Immature natural killer cell (primary cell): ENCODE data around the gene TELO2. TPM values are rescaled to one million over a fixed set of nuclear protein-coding genes. Genes with fewer than 3 reads are reported as not detected.
A peak's percentile ranks its signal among the peaks of the same experiment; 100 is the strongest.
"Not testable (repeated sequence)": the region's sequence is repeated elsewhere in the genome, so short reads cannot be mapped to it uniquely, and the experiment has no call there.

Experiments
- DNase-seq, 3 donors: peaks; one replicate each; pipeline ENCODE4 v3.0.0; 2022; ENCODE audit warnings: mixed read lengths in 1 of 3
- H3K27ac Mint-ChIP-seq, 6 donors: one replicate each; pipeline ENCODE4 v1.8.0; 2020; ENCODE audit warnings: mixed read lengths in 6 of 6, mild to moderate bottlenecking in 5 of 6, inconsistent platforms in 4 of 6, moderate library complexity in 3 of 6
- H3K27me3 Mint-ChIP-seq, 3 donors: one replicate each; pipeline ENCODE4 v1.8.0; 2020 to 2021; ENCODE audit warnings: low read depth in 3 of 3, mild to moderate bottlenecking in 3 of 3, mixed read lengths in 3 of 3, moderate library complexity in 3 of 3, inconsistent platforms in 1 of 3
- H3K36me3 Mint-ChIP-seq, 3 donors: one replicate each; pipeline ENCODE4 v1.8.0; 2020; ENCODE audit warnings: mixed read lengths in 3 of 3, inconsistent platforms in 2 of 3, mild to moderate bottlenecking in 2 of 3
- H3K4me1 Mint-ChIP-seq, 2 donors: one replicate each; pipeline ENCODE4 v1.8.0; 2020; ENCODE audit warnings: inconsistent platforms in 2 of 2, mild to moderate bottlenecking in 2 of 2, mixed read lengths in 2 of 2, moderate library complexity in 1 of 2
- H3K4me3 Mint-ChIP-seq, 5 donors: one replicate each; pipeline ENCODE4 v1.8.0; 2020; ENCODE audit warnings: mild to moderate bottlenecking in 5 of 5, mixed read lengths in 5 of 5, inconsistent platforms in 3 of 5, moderate library complexity in 3 of 5
- H3K9me3 Mint-ChIP-seq, 6 donors: one replicate each; pipeline ENCODE4 v1.8.0; 2020; ENCODE audit warnings: mild to moderate bottlenecking in 6 of 6, mixed read lengths in 6 of 6, inconsistent platforms in 4 of 6, moderate library complexity in 3 of 6
- polyA plus RNA-seq, 3 donors: library from polyadenylated mRNA; unstranded; fragments of 300-500 nt; fragmentation: Illumina TruSeq; gene quantifications; one replicate each; pipeline ENCODE4 v1.2.3, GENCODE V29; 2021

Gene TELO2
- polyA plus RNA-seq, 3 donors from 2014 or later, result 12.0 to 16.4 (median 12.3) TPM

GRCh38 chr16:1464196-1464893 lies 28.8 kb upstream of the TELO2 start:
- no peaks in the 10 kb centered on the region for H3K9me3 Mint-ChIP-seq
- H3K27ac Mint-ChIP-seq, result no peak overlapping the region
- no peak overlapping the region for H3K4me3 Mint-ChIP-seq
- H3K4me1 Mint-ChIP-seq, result peaks cover 0 to 2% of the 10 kb centered on the region in 2 donors
- no peaks in the 10 kb centered on the region for H3K36me3 Mint-ChIP-seq
- H3K27me3 Mint-ChIP-seq, result no peaks in the 10 kb centered on the region
- no peak for DNase-seq

GRCh38 chr16:1464894-1465566 lies 28.1 kb upstream of the TELO2 start:
- Mint-ChIP-seq H3K9me3 (no peaks in the 10 kb centered on the region), H3K4me3 (no peak overlapping the region), H3K4me1 (peaks cover 6% of the 10 kb centered on the region in 2 donors), H3K36me3 (no peaks in the 10 kb centered on the region), H3K27ac (no peak overlapping the region), H3K27me3 (peaks cover 0 to 2% (median 2%) of the 10 kb centered on the region in 3 donors)
- DNase-seq, result no peak

- peaks cover 9 to 11% of the 10 kb centered on the region in 2 donors for H3K4me1 Mint-ChIP-seq
- no peaks in the 10 kb centered on the region for H3K9me3 Mint-ChIP-seq
- no peak overlapping the region for H3K4me3 Mint-ChIP-seq
- peaks cover 0 to 2% (median 2%) of the 10 kb centered on the region in 3 donors for H3K27me3 Mint-ChIP-seq
- no peaks in the 10 kb centered on the region for H3K36me3 Mint-ChIP-seq
- no peak for DNase-seq
- no peak overlapping the region for H3K27ac Mint-ChIP-seq
Measured at GRCh38 chr16:1465567-1465915, 27.6 kb upstream of the TELO2 start.

GRCh38 chr16:1466054-1466453 lies 27.1 kb upstream of the TELO2 start:
- Mint-ChIP-seq H3K4me3 (no peak overlapping the region), H3K36me3 (no peaks in the 10 kb centered on the region), H3K27ac (no peak overlapping the region), H3K9me3 (no peaks in the 10 kb centered on the region), H3K27me3 (peaks cover 0 to 5% (median 2%) of the 10 kb centered on the region in 3 donors), H3K4me1 (peaks cover 14 to 16% of the 10 kb centered on the region in 2 donors)
- DNase-seq, result no peak

GRCh38 chr16:1466968-1467521 lies 26.1 kb upstream of the TELO2 start:
- H3K27me3 Mint-ChIP-seq, result peaks cover 0 to 8% (median 2%) of the 10 kb centered on the region in 3 donors
- no peak for DNase-seq
- H3K9me3 Mint-ChIP-seq, result no peaks in the 10 kb centered on the region
- no peak overlapping the region for H3K4me3 Mint-ChIP-seq
- H3K36me3 Mint-ChIP-seq, result no peaks in the 10 kb centered on the region
- no peak overlapping the region for H3K27ac Mint-ChIP-seq
- peaks cover 22 to 26% of the 10 kb centered on the region in 2 donors for H3K4me1 Mint-ChIP-seq

- peaks cover 0 to 9% (median 2%) of the 10 kb centered on the region in 3 donors for H3K27me3 Mint-ChIP-seq
- no peaks in the 10 kb centered on the region for H3K36me3 Mint-ChIP-seq
- H3K4me3 Mint-ChIP-seq, result no peak overlapping the region
- H3K9me3 Mint-ChIP-seq, result no peaks in the 10 kb centered on the region
- peaks cover 31 to 39% of the 10 kb centered on the region in 2 donors for H3K4me1 Mint-ChIP-seq
- no peak for DNase-seq
- no peak overlapping the region for H3K27ac Mint-ChIP-seq
Measured at GRCh38 chr16:1468426-1468810, 24.7 kb upstream of the TELO2 start.

GRCh38 chr16:1469141-1469540 lies 24.0 kb upstream of the TELO2 start:
- not testable (repeated sequence) for H3K27ac Mint-ChIP-seq, H3K4me3 Mint-ChIP-seq

GRCh38 chr16:1469693-1470201 lies 23.4 kb upstream of the TELO2 start:
- peak overlapping the region in 3 of 5 donors; percentile 25 to 57 (median 44) for H3K4me3 Mint-ChIP-seq
- DNase-seq, result no peak
- no peaks in the 10 kb centered on the region for H3K9me3 Mint-ChIP-seq
- H3K27me3 Mint-ChIP-seq, result peaks cover 0 to 14% (median 2%) of the 10 kb centered on the region in 3 donors
- no peaks in the 10 kb centered on the region for H3K36me3 Mint-ChIP-seq
- H3K4me1 Mint-ChIP-seq, result peaks cover 36 to 44% of the 10 kb centered on the region in 2 donors
- H3K27ac Mint-ChIP-seq, result peak overlapping the region in 5 of 6 donors; percentile 37 to 60 (median 56)

More at GRCh38 chr16:1469141-1469540, 24.0 kb upstream of the TELO2 start:
- peaks cover 0 to 12% (median 2%) of the 10 kb centered on the region in 3 donors for H3K27me3 Mint-ChIP-seq
- peaks cover 34 to 42% of the 10 kb centered on the region in 2 donors for H3K4me1 Mint-ChIP-seq
- DNase-seq, H3K36me3 Mint-ChIP-seq, H3K9me3 Mint-ChIP-seq: not testable (repeated sequence)

GRCh38 chr16:1470481-1471251 lies 22.5 kb upstream of the TELO2 start:
- Mint-ChIP-seq H3K4me1 (peaks cover 40 to 49% of the 10 kb centered on the region in 2 donors), H3K4me3 (peak overlapping the region in 2 of 5 donors; percentile 12 to 38)

GRCh38 chr16:1471569-1472194 lies 21.5 kb upstream of the TELO2 start:
- DNase-seq, result no peak
- Mint-ChIP-seq H3K36me3 (no peaks in the 10 kb centered on the region), H3K9me3 (no peaks in the 10 kb centered on the region), H3K27ac (peak overlapping the region in 4 of 6 donors; percentile 21 to 69 (median 32)), H3K4me1 (peaks cover 43 to 52% of the 10 kb centered on the region in 2 donors), H3K4me3 (no peak overlapping the region), H3K27me3 (peaks cover 2 to 17% (median 6%) of the 10 kb centered on the region in 3 donors)

More at GRCh38 chr16:1470481-1471251, 22.5 kb upstream of the TELO2 start:
- Mint-ChIP-seq H3K36me3 (no peaks in the 10 kb centered on the region), H3K27me3 (peaks cover 2 to 14% (median 3%) of the 10 kb centered on the region in 3 donors), H3K9me3 (no peaks in the 10 kb centered on the region), H3K27ac (peak overlapping the region in 4 of 6 donors; percentile 22 to 68 (median 47))
- no peak for DNase-seq

GRCh38 chr16:1472974-1473373 lies 20.2 kb upstream of the TELO2 start:
- DNase-seq, result no peak
- peak overlapping the region; percentile 30 to 94 (median 74) for H3K27ac Mint-ChIP-seq
- H3K4me3 Mint-ChIP-seq, result peak overlapping the region; percentile 63 to 79 (median 77)
- H3K36me3 Mint-ChIP-seq, result no peaks in the 10 kb centered on the region
- H3K4me1 Mint-ChIP-seq, result peaks cover 41 to 52% of the 10 kb centered on the region in 2 donors
- H3K27me3 Mint-ChIP-seq, result peaks cover 2 to 17% (median 6%) of the 10 kb centered on the region in 3 donors
- H3K9me3 Mint-ChIP-seq, result no peaks in the 10 kb centered on the region

- DNase-seq, result no peak
- H3K9me3 Mint-ChIP-seq, result no peaks in the 10 kb centered on the region
- peaks cover 2 to 17% (median 6%) of the 10 kb centered on the region in 3 donors for H3K27me3 Mint-ChIP-seq
- H3K36me3 Mint-ChIP-seq, result no peaks in the 10 kb centered on the region
- H3K4me3 Mint-ChIP-seq, result peak overlapping the region; percentile 60 to 82 (median 67)
- peak overlapping the region in 3 of 6 donors; percentile 45 to 57 (median 46) for H3K27ac Mint-ChIP-seq
- H3K4me1 Mint-ChIP-seq, result peaks cover 41 to 52% of the 10 kb centered on the region in 2 donors
Measured at GRCh38 chr16:1474082-1474795, 18.9 kb upstream of the TELO2 start.
